GM18858 (cell line): ENCODE results near the gene LRRC8D.

Experiments
- ATAC-seq: cut with Tn5 transposase; IDR thresholded peaks from one replicate; pipeline ENCODE4 v1.9.1; 2021; ENCODE audit not compliant: unreplicated experiment

The LRRC8D gene

DNA sequence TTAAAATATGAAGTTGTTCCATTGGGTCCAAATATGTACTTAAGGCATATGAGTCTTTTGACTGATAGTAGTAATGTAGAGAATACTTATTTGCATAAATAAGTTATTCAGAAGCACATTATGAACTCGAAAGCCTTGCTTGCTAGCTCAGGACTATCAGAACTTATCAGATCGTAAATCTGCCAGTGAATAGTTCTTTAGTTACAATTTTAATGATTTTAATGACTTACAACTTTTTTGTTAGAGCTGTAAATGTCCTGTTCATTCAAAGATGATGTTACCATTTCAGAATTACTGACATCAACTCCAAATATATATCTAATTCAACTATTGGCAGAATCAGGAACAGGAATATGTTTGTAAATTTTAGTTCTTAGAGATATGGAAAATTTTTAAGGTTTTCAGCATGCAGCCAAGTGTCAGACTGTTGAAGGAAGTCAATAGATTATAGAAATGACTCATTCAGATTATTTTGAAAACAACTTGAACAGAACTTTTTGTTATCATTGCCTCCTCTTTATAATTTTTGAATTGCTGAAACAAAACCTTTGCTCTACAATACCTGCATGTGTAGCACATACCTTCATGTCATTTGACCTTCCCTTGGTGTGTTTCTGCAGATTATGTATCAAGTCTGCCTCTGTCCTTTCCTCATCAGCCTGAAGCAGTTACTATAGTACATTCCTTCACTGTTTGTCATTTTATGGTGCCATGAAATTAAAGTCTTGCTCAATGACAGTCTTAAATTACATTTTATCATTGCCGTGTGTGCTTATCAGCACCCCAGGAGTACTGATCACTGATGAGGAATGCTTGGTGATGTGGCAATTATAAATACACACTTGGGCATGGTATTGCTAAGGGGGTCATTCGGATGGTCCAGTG lies 44.9 kb downstream of the LRRC8D start:
- ATAC-seq, result no peak

DNA sequence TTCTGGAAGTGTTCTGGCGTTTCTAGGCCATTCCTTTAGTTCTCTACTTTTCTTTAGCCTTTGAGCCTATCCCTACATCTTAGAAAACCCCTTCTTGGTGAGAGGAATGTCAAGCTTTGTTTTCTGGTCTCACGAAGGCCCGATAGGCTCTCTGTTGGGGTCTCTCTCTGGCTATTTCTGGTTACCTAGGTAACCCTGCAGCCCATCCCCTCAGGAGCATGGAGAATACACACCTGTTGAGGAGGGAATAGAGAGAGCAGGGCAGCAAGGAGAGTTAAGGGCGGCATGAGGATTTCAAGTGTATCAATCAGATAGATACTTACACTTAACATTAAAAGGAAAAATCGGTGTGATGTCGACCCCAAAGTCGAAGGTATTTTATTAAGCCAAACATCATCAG lies 45.7 kb downstream of the LRRC8D start:
- ATAC-seq, result no peak

DNA sequence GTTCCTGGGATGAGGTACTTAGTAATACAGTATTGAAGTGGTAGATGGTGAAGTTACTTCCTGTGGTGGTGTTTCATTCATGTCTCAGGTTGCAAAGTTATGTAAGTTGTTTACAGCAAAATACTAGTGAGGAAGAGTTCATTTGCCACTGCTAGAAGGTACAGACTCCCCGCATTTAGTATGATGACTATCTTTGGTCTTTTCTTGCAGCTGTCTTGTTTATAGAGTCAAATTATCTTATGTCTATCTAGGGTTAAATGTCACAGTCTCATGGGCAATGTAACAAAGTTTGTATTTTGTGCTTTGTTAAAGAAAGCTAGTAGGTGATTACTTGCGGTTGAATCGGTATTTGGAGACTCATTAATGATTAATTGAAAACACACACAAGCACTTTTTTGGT lies 50.2 kb downstream of the LRRC8D start:
- no peak for ATAC-seq

DNA sequence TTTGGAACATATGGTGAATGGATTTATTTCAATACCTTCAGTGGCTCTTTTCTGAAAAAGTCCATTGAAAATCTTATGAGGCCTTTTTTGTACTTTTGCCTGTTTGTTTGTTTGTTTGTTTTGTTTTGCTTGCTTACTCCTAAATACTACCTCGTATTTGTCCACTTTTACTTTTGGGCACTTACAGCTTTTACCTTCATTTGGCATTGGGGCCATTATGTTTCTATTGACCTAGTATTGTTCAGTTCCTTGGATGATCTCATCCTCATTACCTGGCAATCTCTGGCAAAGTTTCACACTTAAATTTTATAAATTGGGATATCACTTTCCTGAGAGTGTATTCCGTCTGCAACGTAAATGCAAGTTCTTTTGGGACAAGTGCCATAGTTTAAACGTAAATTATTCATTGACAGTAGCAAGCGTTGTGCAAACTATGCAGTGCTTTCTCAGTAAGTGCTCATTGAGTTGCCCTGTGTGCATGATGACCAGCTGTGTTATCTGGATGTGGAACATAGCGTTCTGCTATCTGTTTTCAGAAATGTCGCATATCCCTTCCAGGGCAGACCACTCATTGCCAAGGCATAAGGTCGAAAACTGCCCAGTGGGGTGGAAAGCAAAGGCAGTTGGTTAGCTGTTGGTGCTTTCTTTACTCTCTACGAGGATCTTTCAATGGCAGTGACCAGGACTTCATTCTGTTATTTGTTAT lies 51.1 kb downstream of the LRRC8D start:
- no peak for ATAC-seq

DNA sequence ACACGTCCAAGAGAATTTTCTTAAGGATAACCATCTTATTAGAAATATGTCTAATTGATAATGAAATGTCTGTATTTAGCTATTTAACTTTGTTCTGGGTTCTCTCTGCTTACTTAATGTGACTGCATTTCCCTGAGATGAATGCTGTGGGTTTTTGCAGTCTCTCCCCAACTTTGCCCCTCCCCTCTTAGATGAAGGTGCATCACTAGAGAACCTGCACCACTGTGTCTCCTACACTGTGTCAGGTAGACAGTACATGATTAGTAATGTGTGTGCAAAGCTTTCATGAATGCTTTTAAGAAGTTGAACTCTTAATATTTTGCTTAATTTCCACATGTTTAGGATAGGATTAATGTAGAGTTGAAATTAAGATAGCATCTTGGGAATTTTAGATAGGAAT lies 51.7 kb downstream of the LRRC8D start:
- ATAC-seq, result no peak

DNA sequence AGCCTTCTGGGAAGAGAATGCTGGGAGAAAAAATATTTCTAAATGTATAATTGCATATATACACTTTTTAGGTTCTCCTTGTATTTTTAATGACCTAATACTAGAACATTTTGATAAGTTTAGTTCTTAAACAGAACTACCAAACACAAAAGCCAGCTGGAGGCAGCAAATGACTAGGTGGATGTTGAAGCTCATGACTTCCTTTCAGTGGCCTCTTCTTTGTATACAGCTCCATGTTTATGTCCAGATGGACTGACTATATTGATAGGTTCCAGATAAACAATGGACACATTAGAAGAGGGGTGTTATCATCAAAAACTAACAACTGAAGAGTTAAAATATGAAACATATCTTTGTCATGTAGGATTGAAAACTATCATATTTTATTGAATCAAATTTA lies 52.5 kb downstream of the LRRC8D start:
- ATAC-seq, result no peak

DNA sequence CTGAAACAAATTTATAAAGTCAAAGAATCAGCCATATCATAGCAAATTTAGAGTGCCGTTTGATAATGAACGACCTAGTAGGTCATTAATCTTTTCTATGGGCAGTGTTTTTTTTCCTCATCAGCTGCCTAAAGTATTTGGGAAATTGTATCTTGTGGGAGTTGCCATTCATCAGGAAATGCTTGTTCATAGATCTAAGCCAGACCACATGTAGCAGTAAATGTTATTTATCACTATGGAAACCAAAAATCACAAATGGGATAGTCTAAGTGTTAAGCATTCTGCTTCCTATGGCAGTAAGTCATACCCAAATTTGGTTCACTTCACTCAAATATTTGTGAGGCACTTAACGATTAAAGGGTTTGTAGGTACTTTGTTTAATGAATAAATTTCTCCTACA lies 52.9 kb downstream of the LRRC8D start:
- ATAC-seq, result no peak

DNA sequence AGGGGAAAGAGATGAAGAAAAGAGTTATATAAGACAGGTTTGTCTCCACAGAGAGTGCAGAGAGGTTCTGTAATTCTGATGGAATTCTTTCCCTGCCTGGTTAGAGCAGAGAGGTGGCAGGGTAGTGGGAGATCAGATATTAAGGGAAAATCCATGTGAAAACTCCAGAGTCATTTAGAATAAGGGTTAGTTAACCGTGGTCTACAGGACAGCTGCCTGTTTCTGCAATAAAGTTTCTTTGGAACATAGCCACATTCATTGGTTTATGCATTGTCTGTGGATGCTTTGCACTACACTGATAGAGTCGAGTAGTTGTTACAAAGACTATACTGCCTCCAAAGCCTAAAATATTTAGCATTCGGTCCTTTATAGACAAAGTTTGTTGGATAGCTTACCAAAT lies 55.6 kb downstream of the LRRC8D start:
- no peak for ATAC-seq

DNA sequence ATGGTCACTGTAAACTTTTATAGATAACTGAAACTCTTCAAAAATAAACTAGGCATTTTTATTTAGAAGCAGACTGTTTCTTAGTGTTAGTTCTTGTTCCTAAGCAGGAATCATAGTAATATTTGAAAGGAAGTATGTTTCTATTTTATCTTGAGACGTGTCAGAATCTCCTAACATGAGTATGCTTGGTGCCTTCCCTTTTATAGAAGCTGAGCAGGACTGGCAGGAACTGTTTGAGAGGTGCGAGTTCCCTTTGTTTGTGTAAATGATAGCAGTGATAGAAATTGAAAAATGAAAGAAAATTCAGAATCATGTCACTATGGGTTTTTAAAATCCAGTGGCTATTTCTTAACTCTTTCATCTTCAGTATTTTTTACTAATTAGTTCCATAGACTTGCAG lies 56.9 kb downstream of the LRRC8D start:
- ATAC-seq, result no peak

DNA sequence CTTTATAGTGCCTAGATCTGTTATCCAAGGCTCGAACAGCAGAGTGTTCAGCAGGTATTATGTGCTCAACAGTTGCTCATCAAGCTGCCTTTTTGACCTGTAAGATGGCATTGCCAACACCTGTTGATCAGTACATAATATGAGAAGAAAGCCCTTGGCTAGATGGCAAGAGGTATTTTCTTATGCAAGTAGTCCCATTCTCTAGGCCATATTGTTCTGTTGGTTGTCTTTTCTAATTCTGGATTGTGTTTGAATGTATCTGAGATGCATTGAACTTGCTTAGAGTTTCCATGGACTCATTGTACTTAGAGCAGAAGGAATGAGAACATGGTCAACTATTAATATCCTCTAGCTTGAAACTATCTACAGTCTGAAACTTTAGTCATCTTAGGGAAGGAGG lies 57.4 kb downstream of the LRRC8D start:
- no peak for ATAC-seq

DNA sequence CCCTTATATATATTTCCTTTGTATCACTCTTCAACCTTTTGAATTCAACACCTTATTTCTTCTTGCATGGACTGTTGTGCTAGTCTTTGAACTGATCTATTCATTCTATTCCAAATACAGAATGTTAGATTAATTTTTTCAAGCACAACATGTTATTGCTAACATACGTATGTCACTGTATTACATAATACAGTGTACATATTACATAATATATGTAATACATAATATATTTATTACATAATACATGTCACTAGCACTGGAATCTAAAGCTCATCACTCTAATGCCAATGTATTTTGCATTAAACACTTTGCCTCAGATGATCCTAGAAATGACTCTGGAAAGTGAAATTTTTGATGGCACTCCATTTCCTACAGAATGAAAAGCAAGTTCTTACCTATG lies 59.8 kb downstream of the LRRC8D start:
- ATAC-seq, result no peak

DNA sequence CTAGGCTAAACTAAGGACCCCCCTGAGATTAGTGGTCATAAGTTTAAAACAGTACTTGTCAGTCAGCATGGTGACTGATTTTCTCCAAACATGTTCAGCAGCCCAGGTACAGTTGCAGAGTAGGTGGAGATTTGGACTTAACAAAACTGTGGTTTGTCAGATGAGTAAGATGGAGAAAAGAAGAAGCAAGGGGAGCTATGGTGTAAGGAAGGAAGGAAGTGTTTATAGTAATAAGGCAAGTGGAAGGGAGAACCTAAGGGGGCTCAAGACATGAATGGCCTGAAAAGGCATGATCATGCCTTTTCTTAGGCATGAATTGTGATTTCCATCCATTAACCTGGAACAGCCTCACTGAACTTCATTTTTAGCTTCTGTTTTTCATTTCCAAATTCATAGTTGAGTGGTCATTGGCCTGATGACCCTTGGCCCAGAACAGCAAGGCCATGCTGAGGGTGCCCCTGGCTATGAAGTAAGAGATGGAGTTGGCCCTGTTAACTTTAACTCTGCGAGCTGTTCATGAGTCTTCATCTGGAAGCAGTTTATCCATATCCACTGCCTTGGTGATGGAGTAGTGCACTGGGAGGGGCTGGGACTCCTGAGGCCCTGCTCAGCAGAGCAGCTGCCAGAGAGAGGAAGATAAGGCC lies 60.7 kb downstream of the LRRC8D start:
- ATAC-seq, result no peak

DNA sequence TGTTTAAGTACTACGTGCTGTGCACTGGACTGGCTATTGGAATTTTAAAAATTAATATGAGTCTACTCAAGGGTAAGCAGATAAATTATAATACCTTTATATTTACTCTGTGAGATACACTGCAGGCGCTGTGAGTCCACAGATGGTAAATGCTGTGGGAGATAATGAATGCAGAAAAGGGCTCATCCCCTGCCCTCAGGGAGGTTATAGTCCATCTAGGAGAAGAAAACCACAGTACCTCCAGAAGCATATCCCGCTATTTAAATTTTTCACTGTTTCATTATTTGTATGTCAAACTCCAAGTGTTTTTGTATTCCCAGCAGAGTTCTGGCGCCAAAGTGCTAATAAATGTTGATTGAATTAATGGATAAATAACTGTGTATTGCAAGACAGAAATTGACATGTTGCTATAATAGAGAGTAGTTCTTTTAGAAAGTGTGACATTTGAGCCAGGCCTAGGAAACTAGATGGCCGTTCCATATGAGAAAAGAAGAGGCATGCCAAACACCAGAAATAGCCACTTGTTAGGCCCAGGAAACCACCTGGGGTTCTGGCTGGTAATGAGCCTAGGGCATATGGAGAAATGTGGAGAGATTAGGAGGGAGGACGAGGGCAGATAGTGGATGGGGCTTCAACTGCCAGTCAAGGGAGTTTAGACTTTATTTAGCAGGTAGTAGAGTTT lies 61.7 kb downstream of the LRRC8D start:
- no peak for ATAC-seq

DNA sequence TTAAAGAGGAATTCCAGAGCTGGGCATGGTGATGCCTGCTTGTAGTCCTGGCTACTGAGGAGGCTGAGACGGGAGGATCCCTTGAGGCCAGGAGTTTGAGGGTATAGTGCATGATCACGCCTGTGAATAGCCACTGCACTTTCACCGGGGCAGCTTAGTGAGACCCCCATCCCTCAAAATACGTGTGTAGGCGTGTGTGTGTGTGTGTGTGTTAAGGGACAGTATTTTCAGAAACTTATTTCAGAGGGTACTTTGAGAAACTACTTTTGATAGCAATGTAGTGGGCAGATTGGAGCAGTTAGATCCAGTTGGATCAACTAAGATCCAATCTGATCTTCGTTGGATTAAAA lies 62.2 kb downstream of the LRRC8D start:
- no peak for ATAC-seq

DNA sequence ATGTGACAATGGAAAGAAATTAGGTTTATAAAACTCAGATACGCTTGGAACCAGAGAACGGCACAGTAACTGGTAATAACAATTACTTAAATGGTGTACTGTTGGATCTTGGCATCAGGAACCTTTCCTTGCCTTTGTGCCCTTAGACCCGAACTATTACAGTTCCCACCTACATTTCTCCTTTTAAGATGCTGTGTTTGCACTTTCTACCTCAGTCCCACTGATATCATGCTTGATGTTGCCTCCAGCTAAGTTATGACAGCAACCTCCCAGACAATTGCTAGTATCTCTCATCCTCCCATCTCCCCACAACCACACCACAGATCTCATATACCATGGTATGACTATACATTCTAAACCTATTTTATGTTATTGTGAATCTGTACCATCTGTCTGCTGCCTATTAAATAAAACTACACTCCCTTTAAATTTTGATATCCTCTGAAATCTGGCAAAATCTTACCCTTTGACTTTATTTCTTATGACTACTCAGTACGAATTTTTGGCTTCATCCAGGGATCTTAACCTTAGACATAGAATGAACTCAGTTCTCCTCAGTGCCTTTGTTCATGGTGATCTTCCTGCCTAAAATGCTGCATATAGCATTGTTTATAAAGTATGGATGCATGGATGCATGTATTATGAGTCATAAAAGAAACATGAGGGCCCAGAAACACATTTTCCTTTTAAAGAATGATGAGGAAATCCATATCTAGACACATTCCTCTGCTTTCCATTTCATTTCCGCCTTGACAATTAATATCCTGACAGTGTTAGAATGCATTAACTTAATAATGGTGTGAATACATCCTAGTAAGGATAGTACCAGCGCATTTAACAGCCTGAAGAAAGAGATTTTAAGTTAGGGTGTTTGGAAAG lies 64.1 kb downstream of the LRRC8D start:
- no peak for ATAC-seq

DNA sequence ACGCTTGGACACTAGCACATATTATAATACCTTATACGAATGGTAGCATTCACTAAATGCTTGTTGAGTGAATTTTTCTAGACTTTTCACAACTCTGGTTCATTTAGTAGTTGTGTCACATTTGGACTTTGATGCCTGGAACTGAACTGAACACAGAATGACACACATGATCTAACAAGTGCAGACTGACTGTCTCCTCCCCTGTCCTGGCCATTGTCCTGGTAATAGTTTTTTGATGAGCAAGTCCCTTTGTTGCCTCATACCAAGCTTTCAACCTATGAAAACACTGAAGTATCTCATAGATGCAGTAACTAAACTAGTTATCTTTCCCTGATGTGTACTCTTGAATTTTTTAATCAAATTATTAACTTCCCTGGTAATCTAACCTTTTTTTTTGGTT lies 66.4 kb downstream of the LRRC8D start:
- ATAC-seq, result no peak

DNA sequence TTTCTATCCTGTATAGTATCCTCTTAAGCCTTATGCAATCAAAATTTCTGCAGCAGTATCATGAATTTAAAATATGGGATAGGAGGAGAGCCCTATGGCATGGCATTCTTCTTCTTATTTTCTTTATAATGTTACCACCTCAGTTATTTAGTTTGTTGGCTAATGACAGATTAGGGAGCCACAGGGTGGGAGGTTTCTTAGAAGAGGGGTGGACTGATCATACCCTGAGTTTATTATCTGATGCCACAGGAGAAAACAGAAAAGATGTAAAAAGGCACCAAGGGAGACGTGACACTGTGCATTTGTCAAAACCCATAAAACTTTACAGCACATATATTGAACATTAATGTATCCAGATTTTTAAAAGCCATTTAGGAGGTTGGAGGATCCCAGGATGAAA lies 66.9 kb downstream of the LRRC8D start:
- ATAC-seq, result no peak

DNA sequence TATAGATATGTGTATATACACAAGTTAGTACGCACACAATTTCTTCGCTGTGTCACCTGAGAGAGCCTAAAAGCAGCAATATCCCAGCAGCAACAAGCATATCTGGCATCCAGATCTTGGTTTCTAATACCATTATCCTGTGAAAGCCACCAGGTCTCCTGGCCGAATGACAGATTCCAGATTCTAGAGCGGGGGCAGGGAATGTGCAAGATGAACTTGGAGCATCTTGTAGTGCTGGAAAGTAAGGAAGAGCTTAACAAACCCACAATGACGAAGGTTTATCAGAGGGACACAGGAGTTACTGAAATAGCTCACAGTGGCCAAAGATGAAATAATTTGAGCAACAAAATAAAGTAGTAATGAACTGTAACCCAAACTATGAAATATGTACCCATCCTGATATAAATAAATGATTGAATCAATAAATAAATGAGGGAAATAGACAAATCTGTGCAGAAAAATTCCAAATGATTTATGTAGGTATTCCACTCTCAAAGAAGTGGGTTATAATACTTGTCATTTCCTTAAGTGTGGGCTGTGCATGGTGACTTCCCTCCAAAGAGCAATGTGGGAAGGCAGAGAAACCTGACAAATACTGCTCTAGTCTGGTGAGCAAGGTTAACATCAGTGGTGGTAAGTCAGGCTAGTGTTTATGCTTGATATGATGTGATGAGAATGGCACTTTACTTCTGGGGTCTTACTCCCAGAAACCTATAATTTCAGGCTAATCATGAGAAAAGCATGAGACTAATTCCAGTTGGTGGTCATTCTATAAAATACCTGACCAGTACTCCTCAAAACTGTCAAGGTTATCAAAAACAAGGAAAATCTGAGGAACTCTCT lies 67.9 kb downstream of the LRRC8D start:
- no peak for ATAC-seq

DNA sequence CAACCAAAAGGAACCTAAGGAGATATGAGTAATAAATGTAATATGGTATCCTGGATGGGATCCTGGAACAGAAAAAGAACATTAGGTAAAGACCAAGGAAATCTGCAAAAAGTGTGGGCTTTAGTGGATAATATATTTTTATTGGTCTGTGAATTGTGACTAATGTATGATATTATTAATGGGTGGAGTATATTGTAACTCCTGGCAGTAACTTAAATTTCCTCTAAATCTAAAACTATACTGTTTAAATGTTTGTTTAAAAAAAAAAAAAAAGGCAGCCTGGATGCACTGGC lies 68.4 kb downstream of the LRRC8D start:
- no peak for ATAC-seq
